Hematopoietic multipotent progenitor cell treated with erythropoietin and hydrocortisone succinate and interleukin-3 and kit ligand, for 4 days (in vitro differentiated cells): ENCODE data around the gene PI4K2A.

ENCODE experiments used
- DNase-seq: peaks from one replicate; pipeline ENCODE4 v3.0.0-alpha.2; 2015

The PI4K2A gene

DNA sequence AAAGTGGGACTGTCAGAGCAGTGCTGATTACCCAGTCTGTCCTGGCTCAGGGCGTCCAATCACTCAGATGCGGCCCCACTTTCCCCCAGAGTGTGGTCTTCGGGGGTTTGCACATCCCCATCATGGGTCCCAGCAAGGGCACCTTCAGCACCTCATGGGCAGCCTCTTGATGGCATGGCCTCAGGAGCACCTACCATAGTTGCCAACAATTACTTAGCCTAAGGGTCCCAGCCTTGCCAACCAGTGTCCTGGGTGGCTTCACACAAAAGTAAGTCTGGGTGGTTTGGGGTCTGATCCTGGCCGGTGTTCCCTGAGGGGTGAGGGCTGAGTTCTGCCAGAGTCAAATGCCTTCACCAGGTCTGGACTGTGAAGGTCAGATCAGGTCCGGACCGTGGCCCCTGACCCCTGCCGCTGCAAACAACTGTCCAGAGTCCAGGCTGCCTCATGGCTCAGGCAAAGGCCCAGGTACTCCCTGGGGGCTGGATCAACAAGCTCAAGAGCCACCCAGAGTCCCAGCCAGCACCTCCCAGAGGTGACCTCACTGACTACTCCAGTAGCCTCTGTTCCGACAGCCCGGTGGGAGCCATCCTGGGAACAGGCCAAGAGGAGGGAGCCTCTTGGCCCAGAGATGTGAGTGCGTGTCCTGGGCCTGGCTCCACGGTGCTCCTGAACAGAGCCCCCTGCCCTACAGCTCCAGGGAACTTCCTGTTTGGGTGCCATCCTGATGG lies 66.8 kb downstream of the PI4K2A start:
- DNase-seq, result no peak

- no peak for DNase-seq
Observed at GRCh38 chr10:97708167-97708566, 67.7 kb downstream of the PI4K2A start.

DNA sequence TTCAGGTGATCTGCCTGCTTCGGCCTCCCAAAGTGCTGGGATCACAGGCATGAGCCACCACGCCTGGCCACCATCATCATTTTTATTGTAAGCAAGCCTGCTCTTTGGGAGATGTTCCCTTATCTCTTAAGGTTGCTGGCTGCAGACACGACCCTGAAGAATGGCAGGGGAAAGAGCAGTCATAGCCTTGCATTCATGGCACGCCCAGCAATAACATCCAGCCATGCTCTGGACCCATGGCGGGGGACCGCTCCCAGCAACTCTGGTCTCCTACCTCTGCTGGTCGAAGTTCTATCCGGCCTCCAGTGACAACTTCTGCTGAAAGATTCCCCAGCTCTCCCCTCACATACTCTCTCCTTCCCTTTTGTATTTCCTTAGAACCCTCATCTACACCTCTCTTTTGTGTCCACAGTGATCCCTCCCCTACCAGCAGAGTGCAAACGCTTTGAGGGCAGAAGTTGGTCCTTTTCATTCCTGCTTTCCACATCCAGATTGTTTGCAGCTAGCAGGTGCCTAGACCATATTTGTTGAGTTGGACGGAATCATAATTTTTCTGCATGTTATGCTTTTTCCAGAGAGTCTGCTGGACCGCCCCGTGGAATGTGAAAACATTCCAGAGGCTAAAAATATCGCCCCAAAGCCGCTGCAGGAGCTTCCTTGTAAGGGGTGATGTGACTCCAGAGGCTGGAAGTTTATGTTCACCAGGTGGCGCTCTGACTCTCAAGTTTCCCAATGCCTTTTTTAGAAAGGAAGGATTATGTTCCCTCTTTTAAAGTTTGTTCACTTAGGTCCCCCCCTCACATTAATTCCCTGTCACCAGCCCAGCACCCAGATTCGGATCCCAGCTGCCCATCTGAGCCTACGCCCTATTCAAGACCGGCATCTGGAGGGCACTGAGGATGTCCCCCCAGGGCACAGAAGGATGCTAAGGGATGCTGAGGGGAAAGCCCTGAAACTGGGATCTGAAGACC lies 68.8 kb downstream of the PI4K2A start:
- peak; percentile 77 for DNase-seq

DNA sequence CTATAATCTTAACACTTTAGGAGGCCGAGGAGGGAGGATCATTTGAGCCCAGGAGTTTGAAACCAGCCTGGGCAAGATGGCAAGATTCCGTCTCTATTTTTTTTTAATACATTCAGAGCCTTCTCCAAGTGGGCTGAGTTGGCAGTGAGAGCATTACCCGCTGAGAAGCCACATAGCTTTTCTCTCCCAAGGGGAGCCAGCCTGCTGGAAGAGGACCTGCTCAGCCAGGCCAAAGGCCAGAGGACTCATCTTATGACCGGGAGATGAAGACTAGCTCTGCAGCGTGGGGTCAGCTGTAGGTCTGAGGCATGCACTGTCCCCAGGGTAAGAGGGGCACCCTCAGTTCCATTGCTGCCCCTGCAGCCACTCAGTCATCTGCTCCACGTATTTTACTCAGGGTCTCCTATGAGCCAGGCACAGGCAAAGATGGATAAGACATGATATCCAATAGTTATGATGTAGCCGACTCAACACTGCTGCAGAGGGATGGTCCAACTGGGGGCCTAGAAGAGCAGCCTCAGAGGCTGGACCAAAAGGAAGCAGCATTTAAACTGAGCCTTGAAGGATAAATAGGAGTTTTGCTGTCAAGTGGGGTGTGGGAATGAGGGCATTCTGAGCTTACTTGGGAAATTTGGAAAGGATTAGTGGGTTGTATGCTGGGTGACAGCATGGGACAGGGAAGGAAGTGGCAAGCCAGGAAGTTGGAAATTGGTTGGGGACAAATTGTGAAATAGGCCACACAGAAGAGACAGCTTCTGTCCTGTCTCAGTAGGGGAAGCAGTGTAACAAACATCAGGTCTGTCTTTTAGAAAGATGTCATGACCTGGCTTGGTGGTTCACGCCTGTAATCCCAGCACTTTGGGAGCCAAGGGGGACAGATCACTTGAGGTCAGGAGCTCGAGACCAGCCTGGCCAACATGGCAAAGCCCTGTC lies 71.4 kb downstream of the PI4K2A start:
- no peak for DNase-seq

DNA sequence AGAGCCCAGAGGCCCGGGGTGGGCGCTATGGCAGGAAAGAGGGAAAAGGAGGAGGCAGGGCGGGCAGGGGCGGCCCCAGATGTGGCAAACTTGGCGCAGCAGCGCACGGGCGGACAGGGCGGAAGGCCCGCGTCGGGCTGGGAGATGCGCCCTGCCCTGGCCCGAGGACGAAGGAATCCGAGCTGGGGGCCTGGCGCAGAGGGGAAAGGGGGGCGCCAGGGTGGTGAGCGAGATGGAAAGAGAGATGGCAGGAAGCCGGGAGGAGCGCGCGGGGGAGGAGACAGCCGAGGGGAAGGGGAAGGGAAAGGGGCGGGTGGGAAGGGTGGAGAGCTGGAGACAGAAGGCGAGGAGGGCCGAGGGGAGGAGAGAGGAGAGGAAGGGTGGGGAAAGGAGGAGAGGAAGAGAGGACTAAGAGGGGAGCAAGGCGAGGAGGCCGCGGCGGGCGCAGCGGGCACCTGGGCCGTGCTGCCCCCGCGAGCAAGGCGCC lies 72.9 kb downstream of the PI4K2A start, which contains the start of gene MARVELD1:
Gene MARVELD1, plus strand, starts transcription at position 392 of the 487 bp plus-strand sequence. CDS start 147 bp downstream, outside the sequence.
- DNase-seq, result peak; percentile 83

- DNase-seq, result peak; percentile 83
Observed at GRCh38 chr10:97713826-97714400, 73.4 kb downstream of the PI4K2A start.

DNA sequence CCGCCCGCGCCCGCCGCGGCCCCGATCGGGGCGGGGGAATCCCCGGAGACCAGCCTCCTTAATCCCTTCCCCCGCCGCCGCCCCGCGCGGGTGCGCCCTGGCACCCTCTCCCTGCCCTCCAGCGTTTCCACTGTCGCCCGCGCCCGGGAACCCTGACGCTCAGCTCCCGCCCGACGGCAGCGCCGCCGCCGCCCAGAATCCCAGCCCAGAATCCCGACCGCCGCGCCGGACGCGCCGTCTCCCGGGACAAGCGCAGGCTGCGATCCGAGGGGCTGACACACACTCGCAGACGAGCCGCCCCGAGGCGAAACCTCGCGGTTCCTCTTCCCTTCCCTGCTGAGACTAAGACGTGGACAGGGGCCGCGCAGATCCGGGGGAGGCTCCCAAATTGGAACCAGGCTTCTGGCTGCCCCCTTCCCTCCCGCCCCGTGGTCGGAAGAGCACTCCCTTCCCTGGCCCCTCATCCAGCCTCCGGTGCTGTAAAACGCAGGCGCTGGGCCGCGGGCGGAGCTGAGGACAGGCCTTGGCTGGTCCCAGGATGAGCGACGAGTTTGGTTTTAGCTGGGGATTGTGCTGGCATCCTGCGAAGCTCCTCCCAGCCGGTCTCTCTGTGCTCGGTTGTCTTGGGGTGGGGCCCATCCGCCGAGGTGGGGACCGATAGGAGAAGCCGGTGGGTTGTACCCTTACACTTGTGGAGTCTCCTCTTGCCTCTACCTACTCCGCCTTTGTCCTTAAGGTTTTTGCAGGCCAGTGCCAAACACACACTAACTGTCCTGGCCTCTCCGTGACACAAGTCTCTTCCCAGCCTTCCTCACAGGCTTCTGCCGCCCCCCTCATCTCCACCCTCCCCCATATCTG lies 74.2 kb downstream of the PI4K2A start:
- peak; percentile 86 for DNase-seq

GRCh38 chr10:97715259-97715874 lies 74.9 kb downstream of the PI4K2A start:
- no peak for DNase-seq

- no peak for DNase-seq
Observed at GRCh38 chr10:97717627-97718026, 77.2 kb downstream of the PI4K2A start.

GRCh38 chr10:97718178-97718577 lies 77.7 kb downstream of the PI4K2A start:
- DNase-seq, result peak; percentile 68

GRCh38 chr10:97718659-97719142 lies 78.2 kb downstream of the PI4K2A start:
- DNase-seq, result no peak

GRCh38 chr10:97719602-97720001 lies 79.1 kb downstream of the PI4K2A start:
- no peak for DNase-seq

DNA sequence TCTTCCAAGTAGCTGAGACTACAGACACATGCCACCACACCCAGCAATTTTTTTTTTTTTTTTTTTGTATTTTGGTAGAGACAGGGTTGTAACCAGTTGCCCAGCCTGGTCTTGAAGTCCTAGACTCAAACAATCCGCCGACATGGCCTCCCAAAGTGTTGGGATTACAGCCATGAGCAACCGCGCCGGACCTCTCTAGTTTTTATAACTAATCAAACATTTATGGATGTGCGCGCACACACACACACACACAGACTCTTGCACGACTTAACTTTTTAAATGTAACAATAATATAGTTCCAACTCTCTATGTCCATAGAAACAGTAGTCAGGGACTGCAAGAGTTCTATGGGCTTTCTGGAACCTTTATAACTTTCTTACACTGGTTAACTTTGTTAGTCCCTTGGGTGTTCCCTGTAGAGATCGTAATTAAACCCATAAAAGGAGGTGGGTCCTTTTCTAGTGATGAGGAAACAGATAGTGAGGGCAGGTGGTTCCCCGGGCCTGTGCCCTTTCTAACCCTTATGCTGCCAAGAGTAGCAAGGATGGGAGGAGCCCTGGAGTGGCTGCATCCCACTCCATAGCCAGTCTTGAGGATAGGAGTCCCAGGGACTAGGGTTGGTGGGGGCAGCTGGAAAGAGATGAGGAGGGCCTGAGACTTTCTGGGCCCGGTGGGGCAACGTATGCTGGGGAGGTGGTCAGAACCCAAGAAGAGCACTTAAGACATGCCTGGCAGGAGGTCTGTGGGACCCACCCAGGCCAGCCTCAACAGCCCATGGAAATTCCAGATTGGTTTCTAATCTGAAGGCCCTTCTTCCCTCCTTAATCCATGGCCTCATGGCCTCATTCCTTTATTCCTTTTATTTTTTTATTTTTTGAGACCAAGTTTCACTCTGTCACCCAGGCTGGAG lies 81.7 kb downstream of the PI4K2A start:
- no peak for DNase-seq

DNA sequence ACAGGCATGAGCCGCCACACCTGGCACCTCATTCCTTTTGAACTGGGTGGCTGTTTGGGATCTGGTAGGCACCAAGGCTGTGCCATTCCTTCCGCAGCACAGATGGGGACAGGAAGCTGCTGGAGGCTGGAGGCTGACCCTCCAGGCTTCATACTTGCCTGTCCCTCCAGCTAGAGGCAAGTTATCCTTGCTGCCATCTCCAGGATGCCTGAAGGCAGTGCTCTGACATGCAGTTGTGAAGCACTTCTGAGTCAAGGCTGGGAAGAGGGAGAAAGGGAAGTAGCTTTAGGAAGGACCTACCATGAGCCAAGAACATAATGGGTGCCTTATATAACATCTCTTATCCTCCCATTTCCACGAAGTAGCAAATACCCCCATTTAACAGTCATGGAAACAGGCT lies 82.5 kb downstream of the PI4K2A start:
- DNase-seq, result no peak

DNA sequence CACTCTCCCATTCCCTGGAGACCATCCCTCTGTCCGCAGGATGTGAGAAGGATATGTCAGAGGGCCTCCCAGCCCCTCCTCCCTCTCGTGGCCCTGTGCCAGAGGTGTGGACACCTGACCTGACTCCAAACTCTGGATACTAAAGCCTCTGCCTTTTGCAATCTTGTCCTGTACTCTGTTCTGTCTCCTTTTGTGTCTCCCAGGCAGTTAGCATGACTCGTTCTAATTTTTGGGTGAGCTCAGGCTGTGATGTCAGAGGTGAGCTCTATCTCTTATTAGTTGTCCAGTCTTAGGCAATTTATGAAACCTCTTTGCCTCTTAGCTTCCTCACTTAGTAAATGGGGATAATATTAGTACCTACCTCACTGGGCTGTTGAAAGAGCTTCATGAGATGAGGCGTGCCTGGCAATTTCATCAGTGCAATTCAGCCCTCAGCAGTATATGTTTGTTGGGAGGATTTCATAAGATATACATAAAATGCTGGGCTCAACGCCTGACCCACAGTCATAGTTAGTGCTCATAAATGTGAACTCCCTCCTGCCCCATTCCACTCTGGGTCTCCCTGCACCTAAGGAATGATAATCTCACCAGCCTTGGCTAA lies 84.0 kb downstream of the PI4K2A start:
- peak; percentile 45 for DNase-seq
